Activated T-helper 17 cell treated with anti-CD3 and anti-CD28 coated beads, Interleukin-2, amount 50 U/mL, for 72 hours (primary cell): Measurements from ENCODE around the gene OR2H1. TPM values are rescaled to one million over a fixed set of nuclear protein-coding genes. Genes with fewer than 3 reads are reported as not detected.

Source experiments
- ATAC-seq: fragments of 150-1000 bp; cut with Tn5 transposase; replicated peaks from 2 replicates; pipeline ENCODE4 v1.10.0; 2021; ENCODE audit warnings: mild to moderate bottlenecking, moderate library complexity
- H3K27ac Mint-ChIP-seq: one replicate; pipeline ENCODE4 v1.8.0; 2022; ENCODE audit warnings: mixed read lengths
- H3K27me3 Mint-ChIP-seq: one replicate; pipeline ENCODE4 v1.8.0; 2022; ENCODE audit warnings: mixed read lengths
- H3K36me3 Mint-ChIP-seq: one replicate; pipeline ENCODE4 v1.8.0; 2022; ENCODE audit warnings: low read depth, mild to moderate bottlenecking, mixed read lengths
- H3K4me1 Mint-ChIP-seq: one replicate; pipeline ENCODE4 v1.8.0; 2022; ENCODE audit warnings: mixed read lengths
- H3K4me3 Mint-ChIP-seq: one replicate; pipeline ENCODE4 v1.8.0; 2022; ENCODE audit warnings: mild to moderate bottlenecking, mixed read lengths
- H3K9me3 Mint-ChIP-seq: one replicate; pipeline ENCODE4 v1.8.0; 2022; ENCODE audit warnings: mixed read lengths
- total RNA-seq, 2 donors: library from RNA; stranded (reverse); gene quantifications; one replicate each; pipeline ENCODE4 v1.2.3, GENCODE V29; 2022

OR2H1 gene
- total RNA-seq, 2 donors from 2014 or later, result not detected

GRCh38 chr6:29510202-29510601 lies 53.2 kb downstream of the OR2H1 start:
- Mint-ChIP-seq H3K27ac (no peak overlapping the region), H3K27me3 (peaks cover 9% of the 10 kb centered on the region), H3K4me3 (no peak overlapping the region), H3K4me1 (no peaks in the 10 kb centered on the region), H3K36me3 (no peaks in the 10 kb centered on the region), H3K9me3 (no peaks in the 10 kb centered on the region)
- no peak for ATAC-seq

- H3K4me3 Mint-ChIP-seq, result no peak overlapping the region
- no peaks in the 10 kb centered on the region for H3K9me3 Mint-ChIP-seq
- H3K27me3 Mint-ChIP-seq, result peaks cover 5% of the 10 kb centered on the region
- peaks cover 1% of the 10 kb centered on the region for H3K4me1 Mint-ChIP-seq
- H3K36me3 Mint-ChIP-seq, result no peaks in the 10 kb centered on the region
- no peak overlapping the region for H3K27ac Mint-ChIP-seq
- ATAC-seq, result no peak
Observed at GRCh38 chr6:29510746-29511300, 53.9 kb downstream of the OR2H1 start.

Other genes starting within 250 kb of the OR2H1 start
- not detected for gene OR14J1, start 155.5 kb upstream of the OR2H1 start, total RNA-seq
- gene OR5V1, start 88.3 kb upstream of the OR2H1 start, total RNA-seq, result not detected
- gene OR12D3, start 81.9 kb upstream of the OR2H1 start, total RNA-seq, result not detected
- gene OR12D2, start 61.5 kb upstream of the OR2H1 start, total RNA-seq, result not detected
- gene OR12D1, start 42.2 kb upstream of the OR2H1 start, total RNA-seq, result not detected
- gene OR10C1, start 17.8 kb upstream of the OR2H1 start, total RNA-seq, result not detected
- gene OR11A1, start 84 bp upstream of the OR2H1 start, total RNA-seq, result not detected
- not detected for gene MAS1L, start 30.8 kb downstream of the OR2H1 start, total RNA-seq
- 1 to 10 TPM in 1 of 2 donors, under 1 TPM in 1; 0.84 to 3.7 TPM for gene UBD, start 102.6 kb downstream of the OR2H1 start, total RNA-seq
- not detected for gene OR2H2, start 128.0 kb downstream of the OR2H1 start, total RNA-seq
- 10 to 100 TPM; 19.3 to 46.1 TPM for gene GABBR1, start 176.0 kb downstream of the OR2H1 start, total RNA-seq
- not detected for gene MOG, start 199.9 kb downstream of the OR2H1 start, total RNA-seq
- gene ZFP57, start 224.0 kb downstream of the OR2H1 start, total RNA-seq, result 1 to 10 TPM in 1 of 2 donors, not detected in 1; 2.6 TPM